Neuronal stem cell (in vitro differentiated cells): ENCODE measurements around the gene NR3C2.

Experiments
- DNase-seq: peaks from one replicate; pipeline ENCODE4 v3.0.0-alpha.2; 2013; ENCODE audit warnings: low spot score
- H2AFZ ChIP-seq: one replicate; pipeline ENCODE4 v1.6.1; 2013; ENCODE audit warnings: mild to moderate bottlenecking, low read length, inconsistent platforms
- H2AK5ac ChIP-seq: 2 replicates; pipeline ENCODE4 v1.6.1; 2013; ENCODE audit warnings: low read depth, mild to moderate bottlenecking, inconsistent platforms, low read length, moderate library complexity, mixed read lengths
- H2BK120ac ChIP-seq: 2 replicates; pipeline ENCODE4 v1.6.1; 2013; ENCODE audit warnings: low read depth, mild to moderate bottlenecking, inconsistent platforms, low read length, moderate library complexity, mixed read lengths
- H2BK12ac ChIP-seq: one replicate; pipeline ENCODE4 v1.6.1; 2013; ENCODE audit warnings: low read length, inconsistent platforms
- H2BK15ac ChIP-seq: 2 replicates; pipeline ENCODE4 v1.6.1; 2013; ENCODE audit warnings: mild to moderate bottlenecking, low read length, inconsistent platforms, mixed read lengths
- H2BK5ac ChIP-seq: one replicate; pipeline ENCODE4 v1.6.1; 2013; ENCODE audit warnings: inconsistent platforms, mild to moderate bottlenecking, low read length, moderate library complexity
- H3K14ac ChIP-seq: one replicate; pipeline ENCODE4 v1.6.1; 2013; ENCODE audit warnings: low read length, inconsistent platforms
- H3K18ac ChIP-seq: 2 replicates; pipeline ENCODE4 v1.6.1; 2013; ENCODE audit warnings: low read length, inconsistent platforms
- H3K23ac ChIP-seq: 2 replicates; pipeline ENCODE4 v1.6.1; 2013; ENCODE audit warnings: low read depth, mild to moderate bottlenecking, mixed read lengths, low read length, inconsistent platforms; ENCODE audit not compliant: poor library complexity
- H3K27ac ChIP-seq: replicated peaks from 3 replicates; pipeline ENCODE4 v1.5.1; 2013; ENCODE audit warnings: low read length, inconsistent platforms
- H3K27me3 ChIP-seq, 3 experiments: 2 replicates each; pipeline ENCODE4 v1.6.1; 2013; ENCODE audit warnings: low read length in 3 of 3, mild to moderate bottlenecking in 2 of 3, inconsistent platforms in 1 of 3, low read depth in 1 of 3, mixed read lengths in 1 of 3, moderate library complexity in 1 of 3; ENCODE audit not compliant: control insufficient read depth in 3 of 3, insufficient read depth in 3 of 3
- H3K36me3 ChIP-seq, 2 donors: replicated peaks in 1 of 2; 2 replicates each; pipeline ENCODE4 v1.6.1; 2013; ENCODE audit warnings: low read length in 2 of 2; ENCODE audit not compliant: control insufficient read depth in 2 of 2, insufficient read depth in 2 of 2
- H3K4ac ChIP-seq: 2 replicates; pipeline ENCODE4 v1.6.1; 2013; ENCODE audit warnings: inconsistent platforms, mild to moderate bottlenecking, low read length, moderate library complexity
- H3K4me1 ChIP-seq, 2 donors: 1 replicate in 1 of 2; 2 replicates in 1 of 2; pipeline ENCODE4 v1.6.1; 2013; ENCODE audit warnings: low read length in 2 of 2, low read depth in 1 of 2; ENCODE audit not compliant: control insufficient read depth in 2 of 2, insufficient read depth in 1 of 2
- H3K4me2 ChIP-seq: one replicate; pipeline ENCODE4 v1.6.1; 2013; ENCODE audit warnings: mild to moderate bottlenecking, low read length, inconsistent platforms; ENCODE audit not compliant: insufficient read depth, poor library complexity, severe bottlenecking
- H3K4me3 ChIP-seq, 2 donors: 2 replicates each; pipeline ENCODE4 v1.5.1; 2013; ENCODE audit warnings: low read length in 2 of 2, mild to moderate bottlenecking in 2 of 2, inconsistent platforms in 1 of 2, moderate library complexity in 1 of 2
- H3K79me1 ChIP-seq: one replicate; pipeline ENCODE4 v1.6.1; 2013; ENCODE audit warnings: low read depth, mild to moderate bottlenecking, inconsistent platforms, low read length, moderate library complexity
- H3K9ac ChIP-seq: one replicate; pipeline ENCODE4 v1.6.1; 2013; ENCODE audit warnings: mild to moderate bottlenecking, low read depth, low read length, inconsistent platforms; ENCODE audit not compliant: poor library complexity
- H3K9me3 ChIP-seq, 2 donors: replicated peaks in 1 of 2; 2 replicates each; pipeline versions ENCODE3 to v1.6.1; 2013; ENCODE audit warnings: low read length in 2 of 2, mild to moderate bottlenecking in 2 of 2, inconsistent platforms in 1 of 2, low read depth in 1 of 2, mixed read lengths in 1 of 2, moderate library complexity in 1 of 2; ENCODE audit not compliant: control insufficient read depth in 2 of 2, insufficient read depth in 1 of 2
- H4K8ac ChIP-seq: one replicate; pipeline ENCODE4 v1.6.1; 2013; ENCODE audit warnings: low read depth, mild to moderate bottlenecking, inconsistent platforms, low read length, moderate library complexity
- H4K91ac ChIP-seq: one replicate; pipeline ENCODE4 v1.6.1; 2013; ENCODE audit warnings: low read length, low read depth, mild to moderate bottlenecking, inconsistent platforms; ENCODE audit not compliant: poor library complexity
- WGBS, 2 donors: extraction: QIAGEN DNeasy Blood & Tissue Kit; methylation state at CpG; one replicate each; pipeline ENCODE4 v1.1.7; 2013; ENCODE audit warnings: missing lambda C conversion rate in 2 of 2, mixed read lengths in 1 of 2; ENCODE audit not compliant: insufficient read length in 2 of 2, insufficient replicate concordance in 1 of 2; ENCODE audit errors: extremely low coverage in 2 of 2; 5-methylcytosine and 5-hydroxymethylcytosine counted together

Gene NR3C2

DNA sequence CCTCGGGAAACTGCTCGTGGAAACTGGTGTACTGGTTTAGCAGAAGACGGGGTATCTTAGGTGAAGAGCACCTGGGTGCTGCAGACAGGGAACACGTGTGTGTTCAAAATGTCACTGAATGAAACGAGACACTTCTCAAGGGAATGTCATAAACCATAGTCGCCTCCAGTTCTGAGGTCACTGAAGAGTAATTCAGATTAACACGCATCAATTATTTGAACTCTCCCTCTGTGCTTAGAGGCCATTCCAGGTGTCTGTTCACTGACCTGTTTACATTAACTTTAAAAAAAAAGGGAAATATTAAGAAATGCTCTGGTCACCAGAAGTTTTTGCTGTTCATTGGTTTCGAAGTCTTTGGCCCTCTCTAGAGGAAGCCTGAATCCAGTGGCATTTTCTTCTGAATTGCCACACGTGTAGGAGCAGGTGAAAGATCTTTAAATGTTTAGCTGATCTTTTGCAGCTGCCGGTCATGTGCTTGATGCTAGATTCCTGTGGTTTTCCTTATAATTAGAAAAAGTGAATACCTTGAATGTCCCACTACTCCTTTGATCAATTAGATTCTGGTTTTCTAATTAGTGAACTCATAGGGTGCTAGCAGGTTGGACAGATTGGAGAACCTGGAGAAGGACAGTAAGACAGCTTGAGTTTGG, 379.8 kb downstream of the NR3C2 start:
- Histone ChIP-seq H3K4me2 (no peak overlapping the region), H4K8ac (no peak overlapping the region), H3K27ac (no peak overlapping the region), H2BK12ac (no peak overlapping the region), H4K91ac (no peak overlapping the region), H3K14ac (no peak overlapping the region), H3K4ac (no peak overlapping the region), H3K27me3 (no peaks in the 10 kb centered on the region), H2BK120ac (no peak overlapping the region), H2AFZ (no peak overlapping the region), H3K79me1 (no peaks in the 10 kb centered on the region), H2AK5ac (no peak overlapping the region), H2BK15ac (no peak overlapping the region), H3K4me3 (no peak overlapping the region), H3K9me3 (no peaks in the 10 kb centered on the region), H3K23ac (no peak overlapping the region), H2BK5ac (no peak overlapping the region), H3K36me3 (no peaks in the 10 kb centered on the region), H3K18ac (no peak overlapping the region), H3K4me1 (peaks cover 0 to 8% of the 10 kb centered on the region in 2 donors), H3K9ac (no peak overlapping the region)
- no CpG with 5 or more reads among the region's 10 CpGs for WGBS, 2 donors
- no peak for DNase-seq

DNA sequence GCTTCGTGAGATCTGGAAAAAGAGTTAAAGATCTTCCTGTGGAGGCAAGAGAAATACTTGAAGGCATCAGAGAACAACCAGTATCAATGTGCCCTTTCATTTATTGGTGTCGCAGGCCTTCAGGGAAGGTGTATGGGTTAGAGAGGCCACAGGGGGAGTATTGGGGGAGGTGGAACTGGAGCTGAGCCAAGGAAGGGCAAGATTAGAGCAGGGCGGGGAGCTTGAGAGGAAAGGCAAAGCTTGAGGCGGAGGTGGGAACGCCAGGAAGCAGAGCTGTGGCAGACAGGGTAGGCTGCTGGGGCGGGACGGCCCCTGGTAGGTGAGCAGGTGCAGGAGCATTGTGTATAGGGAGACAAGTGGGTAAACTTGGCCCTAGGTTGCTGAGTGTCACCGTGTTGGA, 380.4 kb downstream of the NR3C2 start:
- H2BK15ac ChIP-seq = no peak overlapping the region
- H3K4me2 ChIP-seq = no peak overlapping the region
- no peaks in the 10 kb centered on the region for H3K79me1 ChIP-seq
- H3K4ac ChIP-seq = no peak overlapping the region
- H3K4me1 ChIP-seq = peaks cover 0 to 8% of the 10 kb centered on the region in 2 donors
- H4K91ac ChIP-seq = no peak overlapping the region
- no peak overlapping the region for H3K27ac ChIP-seq
- H3K9ac ChIP-seq = no peak overlapping the region
- H3K23ac ChIP-seq = no peak overlapping the region
- H3K4me3 ChIP-seq = no peak overlapping the region
- no peak overlapping the region for H3K14ac ChIP-seq
- no peak overlapping the region for H2BK5ac ChIP-seq
- DNase-seq = no peak
- H2AK5ac ChIP-seq = no peak overlapping the region
- no peak overlapping the region for H2AFZ ChIP-seq
- H3K9me3 ChIP-seq = no peaks in the 10 kb centered on the region
- no peaks in the 10 kb centered on the region for H3K27me3 ChIP-seq
- H3K18ac ChIP-seq = peak overlapping the region; percentile 39
- no peak overlapping the region for H2BK120ac ChIP-seq
- H3K36me3 ChIP-seq = no peaks in the 10 kb centered on the region
- no peak overlapping the region for H2BK12ac ChIP-seq
- no CpG with 5 or more reads among the region's 8 CpGs for WGBS, 2 donors
- H4K8ac ChIP-seq = no peak overlapping the region

DNA sequence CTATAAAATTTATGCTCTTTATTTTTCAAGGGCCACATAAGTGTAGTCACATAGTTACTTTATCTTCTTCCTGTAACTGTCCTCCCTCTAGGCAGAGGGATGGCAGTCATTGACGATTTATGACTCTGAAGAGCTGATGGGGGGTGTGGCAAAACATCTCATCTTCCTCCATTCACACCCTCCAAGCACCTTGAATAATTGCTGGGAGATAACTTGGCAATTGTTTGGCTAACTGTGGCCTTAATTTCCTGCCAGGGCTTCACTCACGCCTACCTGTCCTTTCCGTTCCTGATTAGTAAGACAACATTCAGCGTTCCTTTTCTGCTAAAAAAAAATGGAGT, 381.1 kb downstream of the NR3C2 start:
- no peak overlapping the region for H4K91ac ChIP-seq
- no peak for DNase-seq
- peaks cover 0 to 8% of the 10 kb centered on the region in 2 donors for H3K4me1 ChIP-seq
- H3K27me3 ChIP-seq = no peaks in the 10 kb centered on the region
- H3K23ac ChIP-seq = no peak overlapping the region
- H3K9ac ChIP-seq = no peak overlapping the region
- no peaks in the 10 kb centered on the region for H3K79me1 ChIP-seq
- H3K4me2 ChIP-seq = no peak overlapping the region
- no peak overlapping the region for H2AFZ ChIP-seq
- H2BK12ac ChIP-seq = no peak overlapping the region
- no peaks in the 10 kb centered on the region for H3K36me3 ChIP-seq
- H3K27ac ChIP-seq = no peak overlapping the region
- no peaks in the 10 kb centered on the region for H3K9me3 ChIP-seq
- no peak overlapping the region for H3K18ac ChIP-seq
- H2AK5ac ChIP-seq = no peak overlapping the region
- WGBS, 2 donors = no CpG with 5 or more reads among the region's 4 CpGs
- no peak overlapping the region for H3K14ac ChIP-seq
- no peak overlapping the region for H2BK120ac ChIP-seq
- no peak overlapping the region for H2BK5ac ChIP-seq
- H4K8ac ChIP-seq = no peak overlapping the region
- H2BK15ac ChIP-seq = no peak overlapping the region
- H3K4ac ChIP-seq = no peak overlapping the region
- no peak overlapping the region for H3K4me3 ChIP-seq

DNA sequence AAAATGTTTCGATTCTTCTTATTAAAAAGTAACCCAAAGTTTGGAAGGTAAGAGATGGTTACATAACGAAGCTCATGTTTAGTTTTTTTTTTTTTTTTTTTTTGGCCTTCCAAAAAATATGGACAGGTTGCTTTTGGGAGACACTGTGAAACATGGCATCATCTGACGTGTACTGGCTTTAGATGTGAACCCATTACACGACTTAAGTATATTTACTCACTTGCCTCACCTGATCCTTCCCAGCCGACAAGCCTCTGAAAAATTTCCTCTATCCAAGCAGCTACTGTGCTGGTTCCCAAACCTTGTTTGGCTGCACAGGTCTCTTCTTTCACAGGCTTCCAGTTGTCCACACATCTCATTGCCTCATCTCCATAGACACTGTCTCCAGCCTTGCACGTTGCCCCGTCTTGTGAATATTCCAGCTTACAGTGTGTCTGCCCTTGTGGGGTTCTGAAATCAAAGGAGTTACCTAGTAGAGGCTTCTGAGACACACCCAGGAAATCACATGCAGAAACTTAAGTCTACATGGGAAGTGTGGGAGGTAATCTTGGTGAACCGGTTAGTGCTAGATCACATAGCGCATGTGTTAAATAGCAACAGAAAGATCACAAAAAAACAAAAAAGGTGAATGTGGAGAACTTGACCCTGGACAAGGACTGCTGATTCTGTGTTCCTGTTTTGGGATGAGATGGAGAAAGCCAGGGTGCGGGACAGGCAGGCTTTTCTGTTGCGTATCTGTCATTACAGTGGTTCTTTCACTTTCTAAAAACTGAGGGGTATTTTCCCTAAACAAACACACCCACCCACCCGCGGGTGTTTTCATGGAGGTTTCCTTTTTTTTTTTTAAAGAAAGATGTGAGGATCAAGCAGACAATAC, 381.7 kb downstream of the NR3C2 start:
- no peak overlapping the region for H3K14ac ChIP-seq
- no peak overlapping the region for H3K4me2 ChIP-seq
- H3K9me3 ChIP-seq = no peaks in the 10 kb centered on the region
- no peak overlapping the region for H3K4me3 ChIP-seq
- H2BK5ac ChIP-seq = no peak overlapping the region
- H3K79me1 ChIP-seq = no peaks in the 10 kb centered on the region
- peaks cover 0 to 8% of the 10 kb centered on the region in 2 donors for H3K4me1 ChIP-seq
- no peaks in the 10 kb centered on the region for H3K27me3 ChIP-seq
- no peak overlapping the region for H3K23ac ChIP-seq
- H4K8ac ChIP-seq = no peak overlapping the region
- H3K27ac ChIP-seq = no peak overlapping the region
- no peak overlapping the region for H2AK5ac ChIP-seq
- H3K4ac ChIP-seq = no peak overlapping the region
- no peaks in the 10 kb centered on the region for H3K36me3 ChIP-seq
- H2AFZ ChIP-seq = no peak overlapping the region
- H2BK12ac ChIP-seq = peak overlapping the region; percentile 14
- H2BK15ac ChIP-seq = no peak overlapping the region
- DNase-seq = no peak
- no peak overlapping the region for H2BK120ac ChIP-seq
- no peak overlapping the region for H4K91ac ChIP-seq
- no peak overlapping the region for H3K9ac ChIP-seq
- no peak overlapping the region for H3K18ac ChIP-seq
- no CpG with 5 or more reads among the region's 13 CpGs for WGBS, 2 donors
